Naive thymus-derived CD4-positive, alpha-beta T cell (primary cell): Measurements from ENCODE around the gene PPM1H. TPM values are rescaled to one million over a fixed set of nuclear protein-coding genes. Genes with fewer than 3 reads are reported as not detected.

Experiments used
- ATAC-seq: fragments of 150-1000 bp; cut with Tn5 transposase; 2 replicates; pipeline ENCODE4 v1.10.0; 2021; ENCODE audit warnings: mild to moderate bottlenecking, moderate library complexity
- CTCF ChIA-PET: fragments of 350-600 bp; sonication (Branson Sonifier 250); formaldehyde crosslinking; loops from one replicate; lab custom pipeline; 2021; ENCODE audit warnings: antibody characterized with exemption; lab: Charles Lee
- POLR2A ChIA-PET: fragments of 350-600 bp; sonication (Branson Sonifier 250); formaldehyde crosslinking; loops from one replicate; lab custom pipeline; 2021; ENCODE audit warnings: antibody characterized with exemption, inconsistent platforms; lab: Charles Lee
- DNase-seq, 9 donors: peaks; one replicate each; pipeline versions ENCODE4 v3.0.0 to v3.0.0-alpha.2; 2020 to 2022; ENCODE audit warnings: mixed read lengths in 1 of 9
- H3K27ac ChIP-seq: one replicate; pipeline ENCODE4 v1.7.0; 2013; ENCODE audit warnings: mild to moderate bottlenecking, low read depth, low read length, moderate library complexity
- H3K27me3 ChIP-seq, 2 donors: one replicate each; pipeline ENCODE4 v1.7.0; 2013; ENCODE audit warnings: low read length in 2 of 2, mild to moderate bottlenecking in 2 of 2, moderate library complexity in 2 of 2; ENCODE audit not compliant: control insufficient read depth in 2 of 2, insufficient read depth in 2 of 2
- H3K36me3 ChIP-seq, 3 experiments: 1 replicate in 2 of 3; 2 replicates in 1 of 3; pipeline ENCODE4 v1.7.0; 2013; ENCODE audit warnings: low read length in 3 of 3, mild to moderate bottlenecking in 3 of 3, moderate library complexity in 1 of 3; ENCODE audit not compliant: insufficient read depth in 3 of 3, control insufficient read depth in 2 of 3
- H3K4me1 ChIP-seq, 2 donors: one replicate each; pipeline ENCODE4 v1.7.0; 2013; ENCODE audit warnings: low read length in 2 of 2, mild to moderate bottlenecking in 2 of 2, moderate library complexity in 1 of 2; ENCODE audit not compliant: control insufficient read depth in 2 of 2, insufficient read depth in 2 of 2
- H3K4me3 ChIP-seq: 2 replicates; pipeline ENCODE4 v1.7.0; 2013; ENCODE audit warnings: mild to moderate bottlenecking, low read length
- H3K9me3 ChIP-seq, 3 experiments: 1 replicate in 2 of 3; 2 replicates in 1 of 3; pipeline ENCODE4 v1.7.0; 2013; ENCODE audit warnings: low read length in 3 of 3; ENCODE audit not compliant: control insufficient read depth in 2 of 3
- H3K27ac Mint-ChIP-seq, 9 donors: one replicate each; pipeline ENCODE4 v1.8.0; 2020 to 2022; ENCODE audit warnings: mixed read lengths in 9 of 9, mild to moderate bottlenecking in 8 of 9, moderate library complexity in 5 of 9, inconsistent platforms in 2 of 9
- H3K27me3 Mint-ChIP-seq, 5 donors: one replicate each; pipeline ENCODE4 v1.8.0; 2021 to 2022; ENCODE audit warnings: mixed read lengths in 5 of 5, mild to moderate bottlenecking in 1 of 5
- H3K36me3 Mint-ChIP-seq, 5 donors: one replicate each; pipeline ENCODE4 v1.8.0; 2020 to 2022; ENCODE audit warnings: mixed read lengths in 5 of 5, mild to moderate bottlenecking in 3 of 5, inconsistent platforms in 1 of 5
- H3K4me1 Mint-ChIP-seq, 7 donors: one replicate each; pipeline ENCODE4 v1.8.0; 2020 to 2022; ENCODE audit warnings: mixed read lengths in 7 of 7, mild to moderate bottlenecking in 3 of 7, inconsistent platforms in 1 of 7
- H3K4me3 Mint-ChIP-seq, 10 donors: one replicate each; pipeline ENCODE4 v1.8.0; 2020 to 2022; ENCODE audit warnings: mild to moderate bottlenecking in 10 of 10, mixed read lengths in 10 of 10, moderate library complexity in 6 of 10, inconsistent platforms in 2 of 10
- H3K9me3 Mint-ChIP-seq, 11 donors: one replicate each; pipeline ENCODE4 v1.8.0; 2020 to 2022; ENCODE audit warnings: mixed read lengths in 11 of 11, mild to moderate bottlenecking in 4 of 11, inconsistent platforms in 1 of 11, moderate library complexity in 1 of 11
- intact Hi-C, 2 donors: fragments of 100-400 bp; cut with micrococcal nuclease; formaldehyde crosslinking; loops; one replicate each; pipeline ENCODE4 v1.15.1; 2023
- polyA plus RNA-seq, 2 donors: library from polyadenylated mRNA; unstranded; fragments of 300-500 nt; fragmentation: Illumina TruSeq; gene quantifications; one replicate each; pipeline ENCODE4 v1.2.3, GENCODE V29; 2021
- total RNA-seq, 6 experiments: library from RNA in 5 of 6; stranded (reverse) in 5 of 6; gene quantifications; 1 replicate in 5 of 6; 2 replicates in 1 of 6; pipeline ENCODE4 v1.2.3 and lab custom pipeline; 2021 to 2026

The PPM1H gene
- total and polyA plus RNA-seq, 7 experiments from 2014 or later = 0.08 to 2.1 (median 0.34) TPM; not detected in 4

DNA sequence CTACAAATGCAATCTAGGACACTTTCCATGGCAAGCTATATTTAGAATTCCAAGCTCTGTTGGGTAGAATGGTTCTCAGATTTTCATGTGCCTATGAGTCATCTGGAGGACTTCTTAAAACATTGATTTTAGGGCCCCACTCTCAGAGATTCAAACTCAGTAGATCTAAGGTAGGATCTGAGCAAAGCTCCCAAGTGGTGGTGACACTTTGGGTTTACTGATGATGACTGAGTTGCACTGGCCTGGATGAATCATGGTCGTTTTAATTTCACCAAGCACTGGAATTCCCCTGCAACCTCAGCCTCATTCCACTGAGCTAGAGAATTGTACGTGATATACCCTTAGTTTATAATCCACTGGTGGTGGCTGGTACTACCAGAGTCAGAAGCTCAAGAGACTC, 86.5 kb downstream of the PPM1H start:
- Mint-ChIP-seq H3K9me3 (peaks cover 0 to 2% (median 0%) of the 10 kb centered on the region in 11 donors), H3K4me3 (no peak overlapping the region), H3K27me3 (peaks cover 6 to 17% (median 12%) of the 10 kb centered on the region in 5 donors), H3K4me1 (no peaks in the 10 kb centered on the region), H3K27ac (no peak overlapping the region), H3K36me3 (no peaks in the 10 kb centered on the region)
- Histone ChIP-seq H3K27me3 (no peaks in the 10 kb centered on the region), H3K4me3 (no peak overlapping the region), H3K36me3 (no peaks in the 10 kb centered on the region), H3K9me3 (no peaks in the 10 kb centered on the region), H3K27ac (no peak overlapping the region), H3K4me1 (no peaks in the 10 kb centered on the region)
- DNase-seq = no peak
- intact Hi-C loops = no loop called here
- POLR2A ChIA-PET = no interaction called here
- peak; percentile 16 for ATAC-seq
- CTCF ChIA-PET = no interaction called here

DNA sequence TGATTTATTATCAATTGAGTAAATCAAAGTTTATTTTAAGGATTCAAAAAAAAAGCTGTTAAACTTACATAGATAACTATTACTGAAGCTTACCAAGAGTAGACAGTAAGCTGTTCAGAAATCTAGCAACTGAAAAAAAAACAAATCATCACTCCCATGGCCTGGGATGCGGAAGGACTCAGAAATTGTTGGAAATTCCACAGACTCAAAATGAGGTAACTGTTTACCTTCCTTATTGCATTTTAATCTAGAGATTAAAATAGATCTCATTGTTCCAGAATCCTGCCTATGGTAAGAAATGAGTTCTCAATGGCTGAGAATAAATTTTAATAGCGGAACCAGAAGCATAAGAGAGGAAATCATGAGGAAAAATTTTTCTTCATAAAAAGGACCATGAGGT, 87.2 kb downstream of the PPM1H start:
- H3K36me3 ChIP-seq = no peaks in the 10 kb centered on the region
- no peaks in the 10 kb centered on the region for H3K4me1 Mint-ChIP-seq
- no peak overlapping the region for H3K4me3 Mint-ChIP-seq
- H3K27me3 Mint-ChIP-seq = peaks cover 6 to 17% (median 12%) of the 10 kb centered on the region in 5 donors
- H3K4me1 ChIP-seq = no peaks in the 10 kb centered on the region
- no peaks in the 10 kb centered on the region for H3K9me3 ChIP-seq
- POLR2A ChIA-PET = no interaction called here
- no peaks in the 10 kb centered on the region for H3K27me3 ChIP-seq
- no peak for DNase-seq
- CTCF ChIA-PET = no interaction called here
- no peak overlapping the region for H3K27ac ChIP-seq
- H3K9me3 Mint-ChIP-seq = peaks cover 0 to 2% (median 0%) of the 10 kb centered on the region in 11 donors
- no peak overlapping the region for H3K4me3 ChIP-seq
- H3K36me3 Mint-ChIP-seq = no peaks in the 10 kb centered on the region
- no peak overlapping the region for H3K27ac Mint-ChIP-seq
- intact Hi-C loops = no loop called here
- ATAC-seq = no peak

DNA sequence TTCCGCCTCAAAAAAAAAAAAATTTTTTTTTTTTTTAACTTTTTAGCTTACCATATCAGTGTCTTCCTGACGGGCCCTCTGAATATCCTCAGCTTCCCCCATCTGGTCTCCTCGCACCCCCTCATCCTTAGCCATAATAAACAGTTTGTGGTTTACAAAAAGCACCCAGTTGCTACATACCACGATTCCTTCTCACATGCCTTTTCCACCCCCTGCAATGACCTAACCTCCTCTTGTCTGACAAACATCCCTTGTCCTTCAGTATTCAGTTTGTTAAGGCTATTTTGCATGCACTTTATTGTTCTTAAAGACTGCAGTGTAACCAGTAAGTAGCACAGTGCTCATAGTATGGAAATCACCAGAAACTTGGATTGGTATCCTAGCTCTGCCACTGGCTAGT, 88.5 kb downstream of the PPM1H start:
- H3K9me3 ChIP-seq = no peaks in the 10 kb centered on the region
- ChIA-PET CTCF (no interaction called here), POLR2A (no interaction called here)
- no peaks in the 10 kb centered on the region for H3K27me3 ChIP-seq
- H3K36me3 ChIP-seq = no peaks in the 10 kb centered on the region
- intact Hi-C loops = no loop called here
- ATAC-seq = no peak
- H3K4me3 ChIP-seq = no peak overlapping the region
- no peaks in the 10 kb centered on the region for H3K4me1 ChIP-seq
- Mint-ChIP-seq H3K9me3 (peaks cover 0 to 2% (median 0%) of the 10 kb centered on the region in 11 donors), H3K4me1 (peaks cover 0 to 2% (median 0%) of the 10 kb centered on the region in 7 donors), H3K4me3 (no peak overlapping the region), H3K27ac (no peak overlapping the region), H3K27me3 (peaks cover 5 to 17% (median 15%) of the 10 kb centered on the region in 5 donors), H3K36me3 (no peaks in the 10 kb centered on the region)
- no peak for DNase-seq
- H3K27ac ChIP-seq = no peak overlapping the region

DNA sequence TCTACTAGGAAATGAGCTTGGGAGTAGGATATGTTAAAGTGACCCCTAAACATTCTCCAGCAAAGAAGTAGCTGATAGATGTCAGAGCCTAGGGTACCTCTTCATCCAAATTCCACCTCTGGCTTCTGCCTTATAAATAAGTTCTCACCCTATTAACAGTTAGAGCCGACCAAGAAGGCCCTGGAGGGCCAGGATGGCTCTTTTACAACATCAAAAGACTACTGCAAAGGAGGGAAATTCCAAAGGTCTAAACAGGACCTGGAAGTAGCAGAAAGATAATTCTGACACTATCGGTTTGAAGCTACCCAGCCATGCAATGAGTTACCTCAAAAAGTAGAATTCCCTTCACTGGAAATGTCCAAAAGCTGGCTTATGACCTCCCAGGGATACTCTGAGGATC, 90.0 kb downstream of the PPM1H start:
- H3K4me3 ChIP-seq = no peak overlapping the region

DNA sequence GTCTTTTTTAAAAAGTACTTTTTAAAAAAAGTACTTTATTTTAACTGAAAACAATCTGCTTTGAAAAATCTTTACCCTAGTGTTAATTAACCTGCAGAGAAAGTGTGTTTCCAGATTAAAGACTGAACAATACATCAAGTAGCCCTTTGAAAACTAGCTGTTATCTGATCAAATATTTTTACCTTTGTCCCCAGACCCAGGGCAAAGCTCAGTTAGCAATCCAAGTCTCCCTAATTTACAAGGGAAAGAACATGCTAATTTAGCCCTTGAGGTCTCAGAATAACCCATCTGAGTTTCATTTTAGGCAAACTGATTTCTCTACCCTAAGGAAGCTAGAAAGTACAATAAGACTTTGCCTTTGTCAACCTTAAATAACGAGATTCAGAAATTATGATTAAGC, 91.2 kb downstream of the PPM1H start:
- ATAC-seq (no peak), DNase-seq (no peak)
- peaks cover 0 to 3% (median 0%) of the 10 kb centered on the region in 7 donors for H3K4me1 Mint-ChIP-seq
- H3K27me3 ChIP-seq = no peaks in the 10 kb centered on the region
- H3K4me3 Mint-ChIP-seq = no peak overlapping the region
- H3K36me3 ChIP-seq = no peaks in the 10 kb centered on the region
- no peak overlapping the region for H3K27ac ChIP-seq
- POLR2A ChIA-PET = no interaction called here
- H3K4me1 ChIP-seq = no peaks in the 10 kb centered on the region
- no peaks in the 10 kb centered on the region for H3K9me3 ChIP-seq
- no peaks in the 10 kb centered on the region for H3K36me3 Mint-ChIP-seq
- intact Hi-C loops = no loop called here
- H3K27ac Mint-ChIP-seq = no peak overlapping the region
- CTCF ChIA-PET = no interaction called here
- peaks cover 6 to 23% (median 21%) of the 10 kb centered on the region in 5 donors for H3K27me3 Mint-ChIP-seq
- peaks cover 0 to 3% (median 0%) of the 10 kb centered on the region in 11 donors for H3K9me3 Mint-ChIP-seq
- H3K4me3 ChIP-seq = no peak overlapping the region

More for the DNA sequence above, 90.0 kb downstream of the PPM1H start:
- no peaks in the 10 kb centered on the region for H3K4me1 ChIP-seq
- ATAC-seq (no peak), DNase-seq (no peak)
- H3K36me3 ChIP-seq = no peaks in the 10 kb centered on the region
- Mint-ChIP-seq H3K4me3 (no peak overlapping the region), H3K36me3 (no peaks in the 10 kb centered on the region), H3K9me3 (peaks cover 0 to 3% (median 0%) of the 10 kb centered on the region in 11 donors), H3K27me3 (peaks cover 6 to 25% (median 22%) of the 10 kb centered on the region in 5 donors), H3K4me1 (peaks cover 0 to 3% (median 0%) of the 10 kb centered on the region in 7 donors), H3K27ac (no peak overlapping the region)
- intact Hi-C loops = no loop called here
- no peaks in the 10 kb centered on the region for H3K27me3 ChIP-seq
- ChIA-PET POLR2A (no interaction called here), CTCF (no interaction called here)
- H3K9me3 ChIP-seq = no peaks in the 10 kb centered on the region
- H3K27ac ChIP-seq = no peak overlapping the region

DNA sequence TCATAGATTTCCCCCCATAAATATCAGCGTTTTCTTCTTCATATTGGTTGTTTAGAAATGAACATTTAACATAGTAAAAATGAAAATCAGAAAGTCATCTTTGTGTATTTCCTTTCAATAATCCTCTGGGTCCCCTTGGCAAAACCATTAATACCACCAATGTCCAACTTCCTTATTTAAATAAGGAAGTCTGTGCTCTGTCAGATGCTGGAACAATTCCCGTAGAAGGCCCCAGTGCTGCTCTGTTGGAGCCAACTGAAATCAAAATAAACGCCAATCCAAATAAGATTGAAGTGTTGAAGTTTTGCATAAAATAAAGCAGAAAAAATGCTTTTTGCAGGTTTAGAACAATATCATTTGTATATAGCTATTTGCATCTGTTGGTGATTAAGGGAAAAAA, 93.1 kb downstream of the PPM1H start:
- Mint-ChIP-seq H3K4me3 (no peak overlapping the region), H3K9me3 (peaks cover 0 to 3% (median 0%) of the 10 kb centered on the region in 11 donors), H3K36me3 (no peaks in the 10 kb centered on the region), H3K27me3 (peaks cover 13 to 20% (median 17%) of the 10 kb centered on the region in 5 donors), H3K27ac (no peak overlapping the region), H3K4me1 (peaks cover 0 to 3% (median 0%) of the 10 kb centered on the region in 7 donors)
- Histone ChIP-seq H3K36me3 (no peaks in the 10 kb centered on the region), H3K4me3 (no peak overlapping the region), H3K9me3 (no peaks in the 10 kb centered on the region), H3K4me1 (no peaks in the 10 kb centered on the region), H3K27me3 (no peaks in the 10 kb centered on the region), H3K27ac (no peak overlapping the region)
- intact Hi-C loops = no loop called here
- ATAC-seq (no peak), DNase-seq (no peak)
- ChIA-PET CTCF (no interaction called here), POLR2A (no interaction called here)

DNA sequence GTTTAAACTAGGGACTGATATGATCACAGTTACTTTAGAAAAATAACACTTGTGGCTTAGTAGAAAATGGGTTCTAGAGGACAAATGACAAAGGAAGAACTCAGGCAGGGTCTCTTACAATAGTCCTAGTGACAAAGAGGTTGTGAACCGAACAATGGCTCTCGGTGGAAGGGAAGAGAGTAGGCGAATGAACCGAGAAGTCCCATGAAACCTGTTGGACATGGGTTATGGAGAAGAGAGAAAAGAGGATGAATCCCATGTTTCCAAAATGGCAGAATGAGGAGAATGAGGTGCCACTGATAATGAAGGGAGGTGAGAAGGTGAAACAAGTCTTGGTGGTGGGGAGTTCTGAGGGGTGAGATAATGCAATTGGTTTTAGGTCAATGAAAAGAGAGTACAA, 94.1 kb downstream of the PPM1H start:
- Mint-ChIP-seq H3K27me3 (peaks cover 11 to 20% (median 15%) of the 10 kb centered on the region in 5 donors), H3K4me3 (no peak overlapping the region), H3K9me3 (peaks cover 0 to 3% (median 0%) of the 10 kb centered on the region in 11 donors), H3K4me1 (peaks cover 0 to 3% (median 0%) of the 10 kb centered on the region in 7 donors), H3K36me3 (no peaks in the 10 kb centered on the region), H3K27ac (no peak overlapping the region)
- H3K36me3 ChIP-seq = no peaks in the 10 kb centered on the region
- no peak overlapping the region for H3K4me3 ChIP-seq
- intact Hi-C loops = no loop called here
- H3K9me3 ChIP-seq = no peaks in the 10 kb centered on the region
- ChIA-PET CTCF (no interaction called here), POLR2A (no interaction called here)
- ATAC-seq = no peak
- no peak overlapping the region for H3K27ac ChIP-seq
- no peak for DNase-seq
- H3K4me1 ChIP-seq = no peaks in the 10 kb centered on the region
- no peaks in the 10 kb centered on the region for H3K27me3 ChIP-seq
